Lung (tissue), 12 donors: ENCODE results near the gene NUBP1. TPM values are rescaled to one million over a fixed set of nuclear protein-coding genes. Genes with fewer than 3 reads are reported as not detected.

Experiments used
- ATAC-seq: fragments of 200-7000 bp; cut with Tn5 transposase; one replicate; pipeline ENCODE4 v1.9.1; 2020; ENCODE audit warnings: moderate number of reproducible peaks; ENCODE audit not compliant: insufficient read depth, low FRiP score
- DNase-seq, 3 donors: peaks; one replicate each; pipeline ENCODE4 v3.0.0-alpha.2; 2013 to 2017
- H3K27ac ChIP-seq, 2 donors: one replicate each; pipeline ENCODE4 v1.5.1; 2013; ENCODE audit warnings: mild to moderate bottlenecking in 2 of 2, moderate library complexity in 2 of 2, control low read depth in 1 of 2, inconsistent platforms in 1 of 2, low read depth in 1 of 2, low read length in 1 of 2
- H3K27me3 ChIP-seq, 3 donors: one replicate each; pipeline ENCODE4 v1.5.1; 2013; ENCODE audit warnings: low read length in 2 of 3; ENCODE audit not compliant: control insufficient read depth in 3 of 3, insufficient read depth in 3 of 3
- H3K36me3 ChIP-seq, 4 donors: one replicate each; pipeline ENCODE4 v1.5.1; 2013; ENCODE audit warnings: low read length in 4 of 4, mild to moderate bottlenecking in 1 of 4, moderate library complexity in 1 of 4; ENCODE audit not compliant: control insufficient read depth in 4 of 4, insufficient read depth in 4 of 4
- H3K4me1 ChIP-seq, 5 donors: one replicate each; pipeline ENCODE4 v1.5.1; 2013; ENCODE audit warnings: low read length in 5 of 5, mild to moderate bottlenecking in 2 of 5, moderate library complexity in 1 of 5; ENCODE audit not compliant: control insufficient read depth in 5 of 5, insufficient read depth in 5 of 5
- H3K4me3 ChIP-seq: one replicate; pipeline ENCODE4 v1.5.1; 2013; ENCODE audit warnings: mild to moderate bottlenecking, control low read depth, moderate library complexity
- H3K9ac ChIP-seq, 2 donors: one replicate each; pipeline ENCODE4 v1.5.1; 2013; ENCODE audit warnings: low read length in 2 of 2, control low read depth in 1 of 2; ENCODE audit not compliant: insufficient read depth in 1 of 2
- H3K9me3 ChIP-seq, 4 donors: one replicate each; pipeline ENCODE4 v1.5.1; 2013; ENCODE audit warnings: low read length in 3 of 4, mild to moderate bottlenecking in 1 of 4, moderate library complexity in 1 of 4; ENCODE audit not compliant: control insufficient read depth in 4 of 4, insufficient read depth in 3 of 4
- CTCF ChIP-seq: IDR thresholded peaks from 2 replicates; pipeline ENCODE4 v1.5.1; 2012; ENCODE audit warnings: mild to moderate bottlenecking; ENCODE audit errors: control extremely low read depth, extremely low read depth
- WGBS, 2 donors: extraction: QIAGEN DNeasy Blood & Tissue Kit; methylation state at CpG; one replicate each; pipeline ENCODE4 v1.1.7; 2013; 5-methylcytosine and 5-hydroxymethylcytosine counted together
- polyA plus RNA-seq, 2 donors: library from polyadenylated mRNA; stranded (reverse); fragments of 200-250 nt; gene quantifications; one replicate each; pipeline ENCODE4 v1.2.1, GENCODE V29; 2013
- total RNA-seq, 2 donors: library from RNA; depleted of rRNA in 1 of 2; stranded (reverse); fragments of >200 nt in 1 of 2; gene quantifications; one replicate each; pipeline ENCODE4 v1.2.1, GENCODE V29; 2014 to 2021
- donor health status: control.
- donor health status: control.
- donor health status: Bipolar disorder and iron deficiency.
- donor health status: healthy.
- donor health status: DM: yes; HTN: yes; CAD: no.

Gene NUBP1
- total and polyA plus RNA-seq, 4 donors, result 28.4 to 44.2 (median 41.1) TPM

DNA sequence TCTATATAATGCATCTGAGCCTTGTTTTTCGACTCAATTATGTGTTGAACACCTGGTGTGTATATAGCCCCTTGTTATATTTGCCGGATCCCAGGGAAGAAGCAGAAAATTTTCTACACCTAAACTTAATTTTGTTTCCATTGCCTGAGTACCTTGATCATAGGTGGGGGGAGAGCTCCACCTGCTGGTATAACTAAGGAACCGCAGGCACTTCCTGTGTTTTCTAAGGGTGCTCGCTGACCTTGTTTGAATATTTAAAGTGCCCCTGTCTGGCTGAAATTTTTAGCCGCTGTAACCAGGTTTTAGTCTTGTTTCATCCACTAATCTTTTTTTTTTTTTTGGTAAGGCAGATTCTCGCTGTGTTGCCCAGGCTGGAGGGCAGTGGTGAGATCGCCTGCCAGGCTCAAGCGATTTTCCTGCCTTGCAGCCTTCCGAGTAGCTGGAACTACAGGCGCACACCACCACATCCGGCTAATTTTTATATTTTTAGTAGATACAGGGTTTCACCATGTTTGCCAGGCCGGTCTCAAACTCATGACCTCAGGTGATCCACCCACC is 6.5 kb upstream of the NUBP1 start:
- Histone ChIP-seq H3K9ac (no peak overlapping the region), H3K4me1 (peaks cover 0 to 3% (median 0%) of the 10 kb centered on the region in 5 donors), H3K27ac (peak overlapping the region in 1 of 2 donors; percentile 51), H3K4me3 (no peak overlapping the region), H3K36me3 (no peaks in the 10 kb centered on the region), H3K9me3 (peaks cover 0 to 2% (median under 1%) of the 10 kb centered on the region in 4 donors), H3K27me3 (no peaks in the 10 kb centered on the region)
- TF ChIP-seq CTCF, result peak; percentile 86
- DNase-seq (peak; percentile 76 to 86 (median 84)), ATAC-seq (peak; percentile 69)
- 29 to 35% methylated on average over 12 of the region's 12 CpGs for WGBS, 2 donors

DNA sequence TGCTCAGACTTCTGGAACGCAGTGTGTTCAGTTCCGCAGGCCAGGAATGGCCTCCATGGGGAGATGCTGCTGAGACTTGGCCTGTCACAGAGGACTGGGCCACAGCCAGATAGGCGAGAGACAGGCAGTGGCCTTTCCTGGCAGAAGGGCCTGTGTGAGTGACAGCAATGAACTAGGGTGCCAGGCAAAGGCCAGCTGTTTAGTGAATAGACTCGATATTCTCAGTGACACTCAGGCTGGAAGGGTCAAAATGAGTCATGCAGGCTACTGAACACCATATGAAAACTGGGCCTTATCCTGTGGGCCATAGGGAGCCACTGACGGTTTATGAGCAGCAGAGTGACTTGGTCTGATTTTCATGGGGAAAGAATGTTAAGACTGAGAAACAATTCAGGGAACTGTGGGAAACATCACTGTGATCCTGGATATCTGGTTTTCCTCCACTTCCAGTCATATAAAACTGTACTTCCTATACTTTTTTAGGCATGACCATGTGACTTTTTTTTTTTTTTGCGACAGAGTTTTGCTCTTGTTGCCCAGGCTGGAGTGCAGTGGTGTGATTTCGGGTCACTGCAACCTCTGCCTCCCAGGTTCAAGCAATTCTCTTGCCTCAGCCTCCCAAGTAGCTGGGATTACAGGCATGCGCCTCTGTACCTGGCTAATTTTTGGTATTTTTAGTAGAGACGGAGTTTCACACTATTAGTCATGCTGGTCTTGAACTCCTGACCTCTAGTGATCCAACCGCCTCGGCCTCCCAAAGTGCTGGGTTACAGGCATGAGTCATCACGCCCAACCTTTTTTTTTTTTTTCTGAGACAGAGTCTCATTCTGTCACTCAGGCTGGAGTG is 5.2 kb upstream of the NUBP1 start:
- Histone ChIP-seq H3K4me3 (no peak overlapping the region), H3K9ac (no peak overlapping the region), H3K36me3 (no peaks in the 10 kb centered on the region), H3K9me3 (no peaks in the 10 kb centered on the region), H3K27ac (peak overlapping the region; percentile 46 to 66), H3K27me3 (no peaks in the 10 kb centered on the region), H3K4me1 (peaks cover 0 to 6% (median 3%) of the 10 kb centered on the region in 5 donors)
- ATAC-seq (peak; percentile 35), DNase-seq (no peak)
- TF ChIP-seq CTCF, result no peak
- 54 to 81% methylated on average over 11 to 12 of the region's 12 CpGs for WGBS, 2 donors

GRCh38 chr16:10740000-10740844 is 3.4 kb upstream of the NUBP1 start:
- no peaks in the 10 kb centered on the region for H3K9me3 ChIP-seq
- H3K27ac ChIP-seq, result no peak overlapping the region
- H3K9ac ChIP-seq, result no peak overlapping the region
- DNase-seq (no peak), ATAC-seq (no peak)
- no peaks in the 10 kb centered on the region for H3K27me3 ChIP-seq
- H3K4me3 ChIP-seq, result no peak overlapping the region
- H3K4me1 ChIP-seq, result peaks cover 3 to 16% (median 5%) of the 10 kb centered on the region in 5 donors
- H3K36me3 ChIP-seq, result no peaks in the 10 kb centered on the region
- 94% methylated on average over 10 of the region's 10 CpGs for WGBS, 2 donors
- no peak for TF ChIP-seq CTCF
